Cardiac fibroblast (primary cell): ENCODE data around the gene MACROD2.
"Not testable (repeated sequence)": the region's sequence is repeated elsewhere in the genome, so short reads cannot be mapped to it uniquely, and the experiment has no call there.

Source experiments
- DNase-seq, 2 donors: peaks; one replicate each; pipeline versions ENCODE4 v3.0.0 to v3.0.0-alpha.2; 2010; ENCODE audit warnings: low read depth in 2 of 2
- H3K4me3 ChIP-seq, 2 donors: replicated peaks in 1 of 2; 1 replicate in 1 of 2; 2 replicates in 1 of 2; pipeline ENCODE4 v1.5.1; 2011; ENCODE audit warnings: low read depth in 2 of 2, low read length in 2 of 2, mild to moderate bottlenecking in 2 of 2, moderate library complexity in 1 of 2
- TF ChIP-seq, protein P1 (sequence below): IDR thresholded peaks from one replicate; pipeline ENCODE4 v1.5.1; 2011; ENCODE audit warnings: low read depth, mild to moderate bottlenecking, low read length, inconsistent platforms

Gene MACROD2

DNA sequence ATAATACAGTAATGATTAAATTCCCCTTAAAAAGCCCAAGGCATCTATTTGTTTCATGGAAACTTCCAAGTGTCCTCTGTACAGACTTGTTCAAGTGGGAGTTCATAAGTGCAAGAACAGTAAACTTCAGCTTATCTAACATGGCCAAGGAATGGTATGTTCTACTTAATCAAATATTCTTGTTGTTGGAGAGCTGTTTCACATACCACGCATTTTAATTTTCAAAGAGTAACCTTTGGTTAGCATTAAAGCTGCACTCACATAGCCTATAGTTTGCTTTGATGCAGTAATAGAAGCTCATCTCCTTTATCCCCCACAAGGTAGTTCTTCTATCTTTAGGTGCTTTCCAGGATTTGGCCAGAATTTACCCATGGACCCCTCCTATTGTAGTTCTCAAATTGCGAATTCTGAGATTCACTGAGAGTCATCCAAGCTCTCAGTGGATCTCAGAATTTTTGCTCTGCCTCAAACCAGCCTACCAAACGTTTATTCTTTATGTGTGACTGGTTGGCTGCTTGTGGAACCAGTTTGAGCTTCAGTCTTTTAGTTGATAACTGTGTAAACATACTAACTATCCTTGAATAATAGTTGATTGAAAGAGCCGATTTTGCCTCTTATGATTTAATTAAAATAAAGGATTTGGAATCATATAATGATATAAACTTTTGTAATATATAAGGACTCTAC, 1010.1 kb downstream of the MACROD2 start:
- peak in 1 of 2 donors; percentile 61 for DNase-seq
- H3K4me3 ChIP-seq: no peak overlapping the region
- TF ChIP-seq, protein P1, sequence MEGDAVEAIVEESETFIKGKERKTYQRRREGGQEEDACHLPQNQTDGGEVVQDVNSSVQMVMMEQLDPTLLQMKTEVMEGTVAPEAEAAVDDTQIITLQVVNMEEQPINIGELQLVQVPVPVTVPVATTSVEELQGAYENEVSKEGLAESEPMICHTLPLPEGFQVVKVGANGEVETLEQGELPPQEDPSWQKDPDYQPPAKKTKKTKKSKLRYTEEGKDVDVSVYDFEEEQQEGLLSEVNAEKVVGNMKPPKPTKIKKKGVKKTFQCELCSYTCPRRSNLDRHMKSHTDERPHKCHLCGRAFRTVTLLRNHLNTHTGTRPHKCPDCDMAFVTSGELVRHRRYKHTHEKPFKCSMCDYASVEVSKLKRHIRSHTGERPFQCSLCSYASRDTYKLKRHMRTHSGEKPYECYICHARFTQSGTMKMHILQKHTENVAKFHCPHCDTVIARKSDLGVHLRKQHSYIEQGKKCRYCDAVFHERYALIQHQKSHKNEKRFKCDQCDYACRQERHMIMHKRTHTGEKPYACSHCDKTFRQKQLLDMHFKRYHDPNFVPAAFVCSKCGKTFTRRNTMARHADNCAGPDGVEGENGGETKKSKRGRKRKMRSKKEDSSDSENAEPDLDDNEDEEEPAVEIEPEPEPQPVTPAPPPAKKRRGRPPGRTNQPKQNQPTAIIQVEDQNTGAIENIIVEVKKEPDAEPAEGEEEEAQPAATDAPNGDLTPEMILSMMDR: no peak

DNA sequence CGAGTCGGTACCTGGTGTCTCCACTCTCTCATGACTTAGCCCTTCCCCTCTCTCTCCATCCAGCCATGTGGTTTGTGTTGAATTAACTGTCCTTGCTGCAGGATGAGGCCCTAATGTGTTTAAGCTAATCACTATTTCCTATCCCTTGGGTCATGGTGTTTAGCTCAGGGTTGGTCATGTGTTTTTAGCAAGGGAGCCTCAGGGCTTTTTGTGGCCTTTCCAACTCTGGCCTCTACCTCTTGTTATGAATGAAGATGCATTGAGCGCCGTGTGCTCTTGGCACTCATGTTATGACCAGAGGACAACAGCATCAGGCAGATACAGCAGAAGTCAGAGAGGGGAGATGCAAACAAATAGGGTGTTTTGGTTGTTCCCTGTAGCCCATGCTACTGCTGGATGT, 1016.3 kb downstream of the MACROD2 start:
- TF ChIP-seq, protein P1: no peak
- DNase-seq: no peak
- no peak overlapping the region for H3K4me3 ChIP-seq

DNA sequence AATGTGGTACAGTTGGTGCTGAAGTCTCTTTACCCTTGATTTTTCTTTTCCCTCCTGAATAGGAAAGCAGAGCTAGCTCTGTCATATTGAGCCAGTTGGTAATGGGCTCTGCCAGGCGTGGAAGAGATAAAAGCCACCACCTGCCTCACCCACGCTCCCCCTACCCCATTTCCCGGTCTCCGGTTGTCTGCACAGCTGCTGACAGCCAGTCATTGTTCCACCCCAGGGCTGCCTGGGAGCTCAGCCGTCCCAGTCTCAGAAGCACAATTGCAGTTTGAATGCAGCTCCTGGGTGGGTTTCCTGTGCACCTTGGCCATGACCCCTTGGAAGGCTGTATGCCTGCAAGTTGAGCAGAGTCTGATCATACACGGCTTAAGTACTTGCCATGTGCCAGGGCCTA, 1017.2 kb downstream of the MACROD2 start:
- TF ChIP-seq, protein P1: no peak
- H3K4me3 ChIP-seq: no peak overlapping the region
- DNase-seq: no peak

DNA sequence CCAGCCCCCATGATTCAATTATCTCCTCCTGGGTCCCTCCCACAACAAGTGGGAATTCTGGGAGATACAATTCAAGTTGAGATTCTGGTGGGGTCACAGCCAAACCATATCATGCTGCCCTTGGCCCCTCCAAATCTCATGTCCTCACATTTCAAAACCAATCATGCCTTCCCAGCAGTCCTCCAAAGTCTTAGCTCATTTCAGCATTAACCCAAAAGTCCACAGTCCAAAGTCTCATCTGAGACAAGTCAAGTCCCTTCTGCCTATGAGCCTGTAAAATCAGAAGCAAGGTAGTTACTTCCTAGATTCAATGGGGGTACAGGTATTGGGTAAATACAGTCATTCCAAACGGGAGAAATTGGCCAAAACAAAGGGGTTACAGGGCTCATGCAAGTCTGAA, 1021.6 kb downstream of the MACROD2 start:
- not testable (repeated sequence) for H3K4me3 ChIP-seq, DNase-seq

DNA sequence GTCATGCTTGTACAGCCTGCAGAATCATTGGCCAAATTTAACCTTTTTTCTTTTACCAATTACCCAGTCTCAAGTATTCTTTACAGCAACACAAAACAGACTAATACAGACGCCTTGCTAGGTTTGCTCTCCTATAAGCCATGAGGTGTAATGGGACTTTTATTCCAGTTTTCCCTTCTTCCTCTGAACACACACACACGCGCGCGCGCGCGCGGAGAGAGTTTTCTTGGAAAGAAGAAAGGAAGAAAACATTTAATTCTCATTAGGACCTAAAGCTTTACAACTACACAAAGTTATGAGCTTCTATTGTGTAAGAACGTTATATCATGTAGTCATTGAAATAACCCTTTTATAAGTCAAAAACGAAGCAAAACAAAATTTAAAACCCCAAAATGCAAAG, 1023.6 kb downstream of the MACROD2 start:
- TF ChIP-seq, protein P1: no peak
- no peak for DNase-seq
- no peak overlapping the region for H3K4me3 ChIP-seq

DNA sequence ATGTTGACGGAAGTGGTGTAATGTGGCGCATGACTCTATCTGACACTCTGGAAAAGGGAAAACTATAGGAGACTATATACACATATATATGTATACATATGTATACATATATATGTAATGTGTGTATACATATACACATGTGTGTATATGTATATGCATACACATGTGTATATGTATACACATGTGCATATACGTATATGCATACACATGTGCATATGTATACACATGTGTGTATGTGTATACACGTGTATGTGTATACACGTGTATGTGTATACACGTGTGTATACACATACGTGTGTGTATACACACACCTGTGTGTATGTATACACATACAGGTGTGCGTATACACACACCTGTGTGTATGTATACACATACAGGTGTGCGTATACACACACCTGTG, 1025.5 kb downstream of the MACROD2 start:
- DNase-seq: no peak

DNA sequence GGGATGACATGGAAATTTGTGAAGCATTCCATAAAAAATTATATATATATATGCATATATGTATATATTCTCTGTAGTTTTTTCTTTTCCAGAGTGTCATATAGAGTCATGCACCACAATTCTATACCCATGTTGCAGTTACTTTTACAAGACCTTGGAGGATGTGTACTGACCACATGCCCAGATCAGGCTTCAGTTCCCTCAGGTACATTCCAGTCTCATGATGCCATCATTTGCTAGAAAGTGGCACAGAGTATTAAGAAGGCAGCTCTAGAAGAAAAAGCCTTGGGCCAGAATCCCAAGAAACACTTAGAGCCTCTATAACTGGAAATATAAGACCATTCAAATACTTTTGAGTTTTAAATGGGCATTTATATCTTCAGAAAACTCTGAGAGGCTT, 1027.6 kb downstream of the MACROD2 start:
- no peak for DNase-seq
- no peak overlapping the region for H3K4me3 ChIP-seq
- TF ChIP-seq, protein P1: no peak

More for the DNA sequence above, 1025.5 kb downstream of the MACROD2 start:
- TF ChIP-seq, protein P1: no peak
- no peak overlapping the region for H3K4me3 ChIP-seq
